SK-N-SH (cell line): ENCODE data around the gene MLYCD. TPM values are rescaled to one million over a fixed set of nuclear protein-coding genes. Genes with fewer than 3 reads are reported as not detected.

Source experiments
- CTCF ChIA-PET: fragments of 300-600, 350-600 bp; formaldehyde crosslinking; extraction: SDS; loops from one replicate; lab custom pipeline; 2021; lab: Yijun Ruan, JAX
- POLR2A ChIA-PET: fragments of 350-600 bp; sonication (Branson Sonifier 250); formaldehyde crosslinking; extraction: SDS; loops from one replicate; lab custom pipeline; 2020; ENCODE audit warnings: antibody characterized with exemption, inconsistent platforms; lab: Yijun Ruan, JAX
- DNase-seq: peaks from one replicate; pipeline ENCODE4 v3.0.0; 2012
- H2AFZ ChIP-seq: fragments of 200-600 bp; sonication (generic); 2 replicates; pipeline ENCODE4 v1.8.1; 2016; ENCODE audit warnings: antibody characterized with exemption, mild to moderate bottlenecking, low read depth
- H3F3A ChIP-seq: fragments of 200-600 bp; sonication (generic); replicated peaks from 2 replicates; pipeline ENCODE3; 2016; ENCODE audit warnings: antibody characterized with exemption, mild to moderate bottlenecking; ENCODE audit not compliant: insufficient read depth
- H3K27ac ChIP-seq, 2 experiments: fragments of 200-500 bp in 1 of 2; fragments of 200-600 bp in 1 of 2; sonication (Bioruptor generic) in 1 of 2; sonication (generic), shearing (Covaris generic) in 1 of 2; 2 replicates each; pipeline versions ENCODE4 v1.5.1 to v1.6.1; 2014 to 2016; ENCODE audit warnings: low read depth in 2 of 2, inconsistent platforms in 1 of 2, low read length in 1 of 2, mild to moderate bottlenecking in 1 of 2, mixed read lengths in 1 of 2
- H3K27me3 ChIP-seq: fragments of 200-600 bp; sonication (generic), shearing (Covaris generic); 2 replicates; pipeline ENCODE4 v1.6.1; 2016; ENCODE audit warnings: mixed run types; ENCODE audit not compliant: insufficient read depth
- H3K36me3 ChIP-seq, 2 experiments: fragments of 200-500 bp in 1 of 2; fragments of 200-600 bp in 1 of 2; sonication (Bioruptor generic) in 1 of 2; sonication (generic) in 1 of 2; replicated peaks in 1 of 2; 2 replicates each; pipeline versions ENCODE3 to v1.5.1; 2014 to 2016; ENCODE audit warnings: low read length in 1 of 2, mild to moderate bottlenecking in 1 of 2; ENCODE audit not compliant: insufficient read depth in 2 of 2, control insufficient read depth in 1 of 2
- H3K4me1 ChIP-seq, 2 experiments: fragments of 200-500 bp in 1 of 2; fragments of 200-600 bp in 1 of 2; sonication (Bioruptor generic) in 1 of 2; sonication (generic), shearing (Covaris generic) in 1 of 2; 2 replicates each; pipeline versions ENCODE4 v1.5.1 to v1.6.1; 2014 to 2016; ENCODE audit warnings: low read depth in 1 of 2, low read length in 1 of 2, mixed run types in 1 of 2; ENCODE audit not compliant: insufficient read depth in 2 of 2, control insufficient read depth in 1 of 2
- H3K4me2 ChIP-seq: fragments of 200-600 bp; sonication (generic), shearing (Covaris generic); 2 replicates; pipeline ENCODE4 v1.6.1; 2017; ENCODE audit warnings: mixed run types
- H3K4me3 ChIP-seq, 2 experiments: fragments of 200-500 bp in 1 of 2; fragments of 200-600 bp in 1 of 2; sonication (Bioruptor generic) in 1 of 2; sonication (generic), shearing (Covaris generic) in 1 of 2; 2 replicates each; pipeline versions ENCODE4 v1.5.1 to v1.8.1; 2014 to 2016; ENCODE audit warnings: low read depth in 2 of 2, inconsistent platforms in 1 of 2, low read length in 1 of 2, mild to moderate bottlenecking in 1 of 2, mixed read lengths in 1 of 2, moderate library complexity in 1 of 2
- H3K79me2 ChIP-seq: fragments of 200-600 bp; sonication (generic); 2 replicates; pipeline ENCODE4 v1.8.1; 2017; ENCODE audit warnings: mild to moderate bottlenecking; ENCODE audit not compliant: insufficient read depth
- H3K9ac ChIP-seq: fragments of 200-600 bp; sonication (generic); 2 replicates; pipeline ENCODE4 v1.6.1; 2017; ENCODE audit warnings: mixed run types
- H3K9me2 ChIP-seq: fragments of 200-600 bp; sonication (generic); 2 replicates; pipeline ENCODE4 v1.6.1; 2017; ENCODE audit warnings: mixed run types
- H3K9me3 ChIP-seq: fragments of 200-600 bp; sonication (generic); 2 replicates; pipeline ENCODE4 v1.6.1; 2017; ENCODE audit warnings: mixed run types, mild to moderate bottlenecking, moderate library complexity
- H4K20me1 ChIP-seq: fragments of 200-600 bp; sonication (generic); 2 replicates; pipeline ENCODE4 v1.6.1; 2017; ENCODE audit warnings: mild to moderate bottlenecking, mixed run types; ENCODE audit not compliant: insufficient read depth
- CHD2 ChIP-seq: fragments of 150-350 bp; IDR thresholded peaks from 2 replicates; pipeline ENCODE4 v1.6.1; 2018; ENCODE audit warnings: low read length; ENCODE audit not compliant: partially characterized antibody
- EP300 ChIP-seq, 2 experiments: IDR thresholded peaks; 2 replicates each; pipeline versions ENCODE4 v1.4.0 to v1.6.1; 2012; ENCODE audit warnings: borderline replicate concordance in 1 of 2, low read depth in 1 of 2, low read length in 1 of 2
- EZH2phosphoT487 ChIP-seq: fragments of 200-600 bp; sonication (generic); IDR thresholded peaks from 2 replicates; pipeline ENCODE4 v1.6.1; 2017; ENCODE audit warnings: low read depth, mixed run types, mild to moderate bottlenecking, antibody characterized with exemption, moderate library complexity, borderline replicate concordance
- GATA2 ChIP-seq: sonication (generic); formaldehyde crosslinking; IDR thresholded peaks from 2 replicates; pipeline ENCODE4 v1.5.0; 2020; ENCODE audit warnings: mild to moderate bottlenecking, missing genetic modification reagents
- IRF3 ChIP-seq: fragments of 150-350 bp; IDR thresholded peaks from 2 replicates; pipeline ENCODE4 v1.6.1; 2016; ENCODE audit warnings: mild to moderate bottlenecking, low read depth, low read length
- JUND ChIP-seq: IDR thresholded peaks from 2 replicates; pipeline ENCODE4 v1.4.0; 2012
- MEF2A ChIP-seq: IDR thresholded peaks from 2 replicates; pipeline ENCODE4 v1.4.0; 2012; ENCODE audit warnings: low read depth, borderline replicate concordance
- RAD21 ChIP-seq: IDR thresholded peaks from 2 replicates; pipeline ENCODE4 v1.6.1; 2012; ENCODE audit warnings: mild to moderate bottlenecking, low read length
- RCOR1 ChIP-seq: fragments of 150-350 bp; IDR thresholded peaks from 2 replicates; pipeline ENCODE4 v1.6.1; 2017; ENCODE audit warnings: antibody characterized with exemption, low read length
- RFX5 ChIP-seq: IDR thresholded peaks from 2 replicates; pipeline ENCODE4 v1.6.1; 2012; ENCODE audit warnings: mild to moderate bottlenecking, improper control_type of control experiment, low read length
- RXRA ChIP-seq: IDR thresholded peaks from 2 replicates; pipeline ENCODE4 v1.4.0; 2012; ENCODE audit warnings: low read depth, mild to moderate bottlenecking, borderline replicate concordance
- SIN3A ChIP-seq: IDR thresholded peaks from 2 replicates; pipeline ENCODE4 v1.6.1; 2012; ENCODE audit warnings: low read depth, mild to moderate bottlenecking, low read length, moderate library complexity, borderline replicate concordance
- SMC3 ChIP-seq: IDR thresholded peaks from 2 replicates; pipeline ENCODE4 v1.6.1; 2012; ENCODE audit warnings: low read depth, low read length, improper control_type of control experiment
- YY1 ChIP-seq: IDR thresholded peaks from 2 replicates; pipeline ENCODE4 v1.4.0; 2012; ENCODE audit warnings: low read depth, mild to moderate bottlenecking
- WGBS: methylation state at CpG from one replicate; pipeline ENCODE4 v1.1.6; 2017; ENCODE audit warnings: low lambda C conversion rate; 5-methylcytosine and 5-hydroxymethylcytosine counted together
- polyA plus RNA-seq, 3 experiments: library from polyadenylated mRNA; depleted of rRNA; stranded (reverse); fragments of >200 nt; gene quantifications; 2 replicates each; pipeline ENCODE4 v1.2.3, GENCODE V29; 2012
- TF ChIP-seq, protein P1 (sequence below): IDR thresholded peaks from 2 replicates; pipeline ENCODE4 v1.6.1; 2012; ENCODE audit warnings: mild to moderate bottlenecking, low read depth, low read length, moderate library complexity
- TF ChIP-seq, protein P2 (sequence below): IDR thresholded peaks from 2 replicates; pipeline ENCODE4 v1.4.0; 2012; ENCODE audit warnings: low read depth, borderline replicate concordance

Gene MLYCD
- polyA plus RNA-seq, 1 of the 3 experiments (the other 2 are of a cell fraction), result 2.4 TPM

DNA sequence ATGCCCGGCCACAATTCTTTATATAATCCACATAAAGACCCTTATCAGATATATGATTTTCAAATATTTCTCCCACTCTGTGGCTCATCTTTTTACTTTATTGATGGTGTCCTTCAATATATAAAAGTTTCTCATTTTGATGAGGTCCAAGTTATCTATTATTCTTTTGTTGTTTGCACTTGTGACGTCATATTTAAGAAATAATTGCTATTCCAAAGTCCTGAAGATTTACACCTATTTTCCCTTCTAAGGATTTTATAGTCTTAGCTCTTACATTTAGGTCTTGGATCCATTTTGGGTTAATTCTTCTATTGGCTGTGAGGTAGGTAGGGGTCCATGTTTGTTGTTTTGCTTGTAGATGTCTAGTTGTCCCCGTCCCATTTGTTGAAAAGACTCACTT lies 3.0 kb upstream of the MLYCD start:
- TF ChIP-seq EZH2phosphoT487 (no peak), JUND (no peak), RXRA (no peak), GATA2 (no peak), RCOR1 (no peak), RAD21 (no peak), MEF2A (no peak), SIN3A (no peak), YY1 (no peak), CHD2 (no peak), SMC3 (no peak), IRF3 (no peak), EP300 (IDR thresholded peaks at IDR 0.05; ENCODE audit: borderline replicate concordance in 1 of 2, low read depth in 1 of 2, low read length in 1 of 2) (no peak), RFX5 (no peak)
- TF ChIP-seq, protein P1, sequence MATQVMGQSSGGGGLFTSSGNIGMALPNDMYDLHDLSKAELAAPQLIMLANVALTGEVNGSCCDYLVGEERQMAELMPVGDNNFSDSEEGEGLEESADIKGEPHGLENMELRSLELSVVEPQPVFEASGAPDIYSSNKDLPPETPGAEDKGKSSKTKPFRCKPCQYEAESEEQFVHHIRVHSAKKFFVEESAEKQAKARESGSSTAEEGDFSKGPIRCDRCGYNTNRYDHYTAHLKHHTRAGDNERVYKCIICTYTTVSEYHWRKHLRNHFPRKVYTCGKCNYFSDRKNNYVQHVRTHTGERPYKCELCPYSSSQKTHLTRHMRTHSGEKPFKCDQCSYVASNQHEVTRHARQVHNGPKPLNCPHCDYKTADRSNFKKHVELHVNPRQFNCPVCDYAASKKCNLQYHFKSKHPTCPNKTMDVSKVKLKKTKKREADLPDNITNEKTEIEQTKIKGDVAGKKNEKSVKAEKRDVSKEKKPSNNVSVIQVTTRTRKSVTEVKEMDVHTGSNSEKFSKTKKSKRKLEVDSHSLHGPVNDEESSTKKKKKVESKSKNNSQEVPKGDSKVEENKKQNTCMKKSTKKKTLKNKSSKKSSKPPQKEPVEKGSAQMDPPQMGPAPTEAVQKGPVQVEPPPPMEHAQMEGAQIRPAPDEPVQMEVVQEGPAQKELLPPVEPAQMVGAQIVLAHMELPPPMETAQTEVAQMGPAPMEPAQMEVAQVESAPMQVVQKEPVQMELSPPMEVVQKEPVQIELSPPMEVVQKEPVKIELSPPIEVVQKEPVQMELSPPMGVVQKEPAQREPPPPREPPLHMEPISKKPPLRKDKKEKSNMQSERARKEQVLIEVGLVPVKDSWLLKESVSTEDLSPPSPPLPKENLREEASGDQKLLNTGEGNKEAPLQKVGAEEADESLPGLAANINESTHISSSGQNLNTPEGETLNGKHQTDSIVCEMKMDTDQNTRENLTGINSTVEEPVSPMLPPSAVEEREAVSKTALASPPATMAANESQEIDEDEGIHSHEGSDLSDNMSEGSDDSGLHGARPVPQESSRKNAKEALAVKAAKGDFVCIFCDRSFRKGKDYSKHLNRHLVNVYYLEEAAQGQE, result no peak
- TF ChIP-seq, protein P2, sequence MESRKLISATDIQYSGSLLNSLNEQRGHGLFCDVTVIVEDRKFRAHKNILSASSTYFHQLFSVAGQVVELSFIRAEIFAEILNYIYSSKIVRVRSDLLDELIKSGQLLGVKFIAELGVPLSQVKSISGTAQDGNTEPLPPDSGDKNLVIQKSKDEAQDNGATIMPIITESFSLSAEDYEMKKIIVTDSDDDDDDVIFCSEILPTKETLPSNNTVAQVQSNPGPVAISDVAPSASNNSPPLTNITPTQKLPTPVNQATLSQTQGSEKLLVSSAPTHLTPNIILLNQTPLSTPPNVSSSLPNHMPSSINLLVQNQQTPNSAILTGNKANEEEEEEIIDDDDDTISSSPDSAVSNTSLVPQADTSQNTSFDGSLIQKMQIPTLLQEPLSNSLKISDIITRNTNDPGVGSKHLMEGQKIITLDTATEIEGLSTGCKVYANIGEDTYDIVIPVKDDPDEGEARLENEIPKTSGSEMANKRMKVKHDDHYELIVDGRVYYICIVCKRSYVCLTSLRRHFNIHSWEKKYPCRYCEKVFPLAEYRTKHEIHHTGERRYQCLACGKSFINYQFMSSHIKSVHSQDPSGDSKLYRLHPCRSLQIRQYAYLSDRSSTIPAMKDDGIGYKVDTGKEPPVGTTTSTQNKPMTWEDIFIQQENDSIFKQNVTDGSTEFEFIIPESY, result no peak
- H3K36me3 ChIP-seq, result no peaks in the 10 kb centered on the region
- ChIA-PET CTCF (interaction anchor here (2.1 kb wide), 1 partner anchor 70 kb away, joined by 6 read pairs; no protein-coding TSS in a partner anchor), POLR2A (no interaction called here)
- WGBS, result 68% methylated on average over 3 of the region's 3 CpGs
- no peaks in the 10 kb centered on the region for H3K27me3 ChIP-seq
- no peak for DNase-seq
- no peaks in the 10 kb centered on the region for H3K9me2 ChIP-seq
- no peak overlapping the region for H3K4me2 ChIP-seq
- H3K9me3 ChIP-seq, result no peaks in the 10 kb centered on the region; the same call in 1 of the 2 replicates
- no peak overlapping the region for H2AFZ ChIP-seq
- H3K27ac ChIP-seq, result no peak overlapping the region
- H3K4me1 ChIP-seq, result peaks cover 0 to 9% of the 10 kb centered on the region in 2 experiments; a peak in 2 of 4 replicates
- no peaks in the 10 kb centered on the region for H4K20me1 ChIP-seq
- no peaks in the 10 kb centered on the region for H3F3A ChIP-seq
- no peak overlapping the region for H3K9ac ChIP-seq
- no peak overlapping the region for H3K4me3 ChIP-seq
- peaks cover 8% of the 10 kb centered on the region for H3K79me2 ChIP-seq
